ENCODE results near the gene GAK. TPM values are rescaled to one million over a fixed set of nuclear protein-coding genes. Genes with fewer than 3 reads are reported as not detected.

GAK gene
- total and polyA plus RNA-seq, 2 of the 4 experiments (the other 2 are of a cell fraction): 45.1 to 133 TPM

DNA sequence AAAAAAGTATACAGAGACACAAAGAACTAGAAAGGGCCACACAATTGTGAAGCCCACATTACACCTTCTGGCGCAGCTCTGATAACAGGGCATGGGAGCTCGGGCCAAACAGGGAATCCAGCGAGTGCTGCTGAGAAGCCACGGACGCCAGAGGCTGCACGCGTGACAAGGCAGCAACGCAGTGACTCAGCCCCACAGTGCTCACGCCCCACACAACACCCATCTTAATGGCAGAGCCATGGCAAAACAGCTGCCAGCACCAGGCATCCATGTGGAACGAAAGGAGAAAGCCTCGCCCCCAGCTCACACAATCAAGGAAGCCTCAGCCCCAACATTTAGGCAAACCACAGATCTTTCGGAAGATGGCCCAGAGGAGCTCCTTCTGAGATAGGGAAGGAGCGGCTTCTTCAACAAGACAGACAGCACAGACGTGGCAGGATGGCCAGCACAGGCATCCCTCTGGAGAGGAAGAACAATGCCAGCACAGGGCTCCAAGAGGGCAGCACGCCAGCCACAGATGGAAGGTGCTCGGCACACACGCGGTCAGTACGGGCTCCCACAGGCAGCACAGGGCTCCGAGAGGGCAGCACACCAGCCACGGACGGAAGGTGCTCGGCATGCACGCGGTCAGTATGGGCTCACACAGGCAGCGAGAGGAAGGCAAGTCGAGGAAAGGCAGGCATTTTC, 33.1 kb downstream of the GAK start:
- H3K27ac ChIP-seq (ENCODE audit: insufficient read depth, low read length): no peak overlapping the region
- no peaks in the 10 kb centered on the region for H3K27me3 ChIP-seq (ENCODE audit: control insufficient read depth, insufficient read depth, low read length)
- H2AK5ac ChIP-seq (ENCODE audit: low read depth, low read length): no peak overlapping the region
- intact Hi-C loops (cut with micrococcal nuclease): no loop called here
- BruUV-seq (replicated peaks): no TSS peak
- CTCF ChIA-PET: no interaction called here
- no peaks in the 10 kb centered on the region for H3K9me3 ChIP-seq (ENCODE audit: control insufficient read depth, insufficient read depth, low read length)
- H2BK20ac ChIP-seq (ENCODE audit: low read depth, low read length): no peak overlapping the region
- WGBS, 2 experiments (ENCODE audit: extremely low coverage in 2 of 2, insufficient read length in 1 of 2): 92% methylated on average over 24 of the region's 27 CpGs; no CpG with 5 or more reads in 1 of the 2 experiments
- no peak overlapping the region for H2AK9ac ChIP-seq (replicated peaks; ENCODE audit: low read depth, low read length, poor library complexity)
- no peak overlapping the region for H3K4me2 ChIP-seq (ENCODE audit: low read depth, low read length)
- H4K20me1 ChIP-seq (ENCODE audit: insufficient read depth, low read length): peaks cover 22% of the 10 kb centered on the region
- no peak for DNase-seq
- no peak overlapping the region for H4K8ac ChIP-seq (ENCODE audit: low read depth in 2 of 2, low read length in 2 of 2)
- POLR2A ChIA-PET (ENCODE audit: unreplicated experiment): no interaction called here
- H4K5ac ChIP-seq (ENCODE audit: low read depth, low read length): no peak overlapping the region
- H3K14ac ChIP-seq (replicated peaks; ENCODE audit: low read depth, low read length): no peak overlapping the region
- H3K23ac ChIP-seq (ENCODE audit: low read depth, low read length): no peak overlapping the region
- dilution Hi-C loops (cut with HindIII; ENCODE audit: low sequenced_read_pairs, unreplicated experiment): no loop called here
- H2BK15ac ChIP-seq (ENCODE audit: low read depth, low read length): no peak overlapping the region
- no peak overlapping the region for H2BK120ac ChIP-seq (ENCODE audit: low read depth, low read length)
- peaks cover 56% of the 10 kb centered on the region for H3K36me3 ChIP-seq (ENCODE audit: control insufficient read depth, insufficient read depth, low read length)
- H4K91ac ChIP-seq (ENCODE audit: insufficient read depth, low read depth, low read length): no peak overlapping the region
- TF ChIP-seq BHLHE40 (IDR thresholded peaks at IDR 0.05; ENCODE audit: low read depth, low read length): no peak
- TF ChIP-seq RCOR1 (IDR thresholded peaks at IDR 0.05; ENCODE audit: insufficient replicate concordance, low read length): no peak
- TF ChIP-seq, protein P1, sequence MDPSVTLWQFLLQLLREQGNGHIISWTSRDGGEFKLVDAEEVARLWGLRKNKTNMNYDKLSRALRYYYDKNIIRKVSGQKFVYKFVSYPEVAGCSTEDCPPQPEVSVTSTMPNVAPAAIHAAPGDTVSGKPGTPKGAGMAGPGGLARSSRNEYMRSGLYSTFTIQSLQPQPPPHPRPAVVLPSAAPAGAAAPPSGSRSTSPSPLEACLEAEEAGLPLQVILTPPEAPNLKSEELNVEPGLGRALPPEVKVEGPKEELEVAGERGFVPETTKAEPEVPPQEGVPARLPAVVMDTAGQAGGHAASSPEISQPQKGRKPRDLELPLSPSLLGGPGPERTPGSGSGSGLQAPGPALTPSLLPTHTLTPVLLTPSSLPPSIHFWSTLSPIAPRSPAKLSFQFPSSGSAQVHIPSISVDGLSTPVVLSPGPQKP (IDR thresholded peaks at IDR 0.05; ENCODE audit: borderline replicate concordance, low read depth, low read length): no peak
- no peak for TF ChIP-seq CEBPB (IDR thresholded peaks at IDR 0.05; ENCODE audit: low read depth, low read length)
- no peak for TF ChIP-seq CHD1 (IDR thresholded peaks at IDR 0.05; ENCODE audit: low read depth, low read length)
- TF ChIP-seq MXI1 (IDR thresholded peaks at IDR 0.05; ENCODE audit: borderline replicate concordance, low read depth, low read length): no peak
- no peak for TF ChIP-seq MAFK (IDR thresholded peaks at IDR 0.05; ENCODE audit: low read depth, low read length)
- no peak for TF ChIP-seq SMC3 (IDR thresholded peaks at IDR 0.05; ENCODE audit: low read depth, low read length)
- no peak for TF ChIP-seq RAD21 (IDR thresholded peaks at IDR 0.05; ENCODE audit: low read length)
- TF ChIP-seq, protein P2, sequence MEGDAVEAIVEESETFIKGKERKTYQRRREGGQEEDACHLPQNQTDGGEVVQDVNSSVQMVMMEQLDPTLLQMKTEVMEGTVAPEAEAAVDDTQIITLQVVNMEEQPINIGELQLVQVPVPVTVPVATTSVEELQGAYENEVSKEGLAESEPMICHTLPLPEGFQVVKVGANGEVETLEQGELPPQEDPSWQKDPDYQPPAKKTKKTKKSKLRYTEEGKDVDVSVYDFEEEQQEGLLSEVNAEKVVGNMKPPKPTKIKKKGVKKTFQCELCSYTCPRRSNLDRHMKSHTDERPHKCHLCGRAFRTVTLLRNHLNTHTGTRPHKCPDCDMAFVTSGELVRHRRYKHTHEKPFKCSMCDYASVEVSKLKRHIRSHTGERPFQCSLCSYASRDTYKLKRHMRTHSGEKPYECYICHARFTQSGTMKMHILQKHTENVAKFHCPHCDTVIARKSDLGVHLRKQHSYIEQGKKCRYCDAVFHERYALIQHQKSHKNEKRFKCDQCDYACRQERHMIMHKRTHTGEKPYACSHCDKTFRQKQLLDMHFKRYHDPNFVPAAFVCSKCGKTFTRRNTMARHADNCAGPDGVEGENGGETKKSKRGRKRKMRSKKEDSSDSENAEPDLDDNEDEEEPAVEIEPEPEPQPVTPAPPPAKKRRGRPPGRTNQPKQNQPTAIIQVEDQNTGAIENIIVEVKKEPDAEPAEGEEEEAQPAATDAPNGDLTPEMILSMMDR (conservative IDR thresholded peaks at IDR 0.05; ENCODE audit: low read depth, low read length): no peak
- no peak for TF ChIP-seq POLR2A (IDR thresholded peaks at IDR 0.05; ENCODE audit: low read depth, low read length)
- no peak for TF ChIP-seq RFX5 (IDR thresholded peaks at IDR 0.05; ENCODE audit: low read depth, low read length)
- TF ChIP-seq NFE2L2 (IDR thresholded peaks at IDR 0.05; ENCODE audit: low read depth, low read length): no peak
- TF ChIP-seq, protein P3, sequence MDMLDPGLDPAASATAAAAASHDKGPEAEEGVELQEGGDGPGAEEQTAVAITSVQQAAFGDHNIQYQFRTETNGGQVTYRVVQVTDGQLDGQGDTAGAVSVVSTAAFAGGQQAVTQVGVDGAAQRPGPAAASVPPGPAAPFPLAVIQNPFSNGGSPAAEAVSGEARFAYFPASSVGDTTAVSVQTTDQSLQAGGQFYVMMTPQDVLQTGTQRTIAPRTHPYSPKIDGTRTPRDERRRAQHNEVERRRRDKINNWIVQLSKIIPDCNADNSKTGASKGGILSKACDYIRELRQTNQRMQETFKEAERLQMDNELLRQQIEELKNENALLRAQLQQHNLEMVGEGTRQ (IDR thresholded peaks at IDR 0.05; ENCODE audit: low read depth, low read length): no peak
- TF ChIP-seq MAZ (IDR thresholded peaks at IDR 0.05; ENCODE audit: borderline replicate concordance, low read depth, low read length): no peak
- no peaks in the 10 kb centered on the region for H3K9me1 ChIP-seq (ENCODE audit: insufficient read depth, low read length)
- H3K4me3 ChIP-seq (ENCODE audit: insufficient read depth, low read depth, low read length): no peak overlapping the region
- H3K56ac ChIP-seq (ENCODE audit: extremely low read depth, insufficient read depth, low read length): no peak overlapping the region
- peaks cover 10 to 53% of the 10 kb centered on the region in 2 experiments; a peak in 2 of 4 replicates for H3K79me1 ChIP-seq (ENCODE audit: low read depth in 1 of 2, low read length in 2 of 2)
- H3K4me1 ChIP-seq (ENCODE audit: control insufficient read depth, insufficient read depth, low read length): no peaks in the 10 kb centered on the region
- no peak overlapping the region for H2AFZ ChIP-seq (replicated peaks; ENCODE audit: low read length, poor library complexity)
- in situ Hi-C loops (cut with MboI; ENCODE audit: low sequenced_read_pairs): no loop called here
- ATAC-seq (ENCODE audit: low read depth): no peak
- no peak overlapping the region for H3K18ac ChIP-seq (ENCODE audit: low read depth, low read length)
- no peak overlapping the region for H3K4ac ChIP-seq (ENCODE audit: low read depth, low read length)
- no peak overlapping the region for H3K9ac ChIP-seq (ENCODE audit: low read depth, low read length)
- H2BK5ac ChIP-seq (ENCODE audit: low read depth, low read length, poor library complexity, severe bottlenecking): no peak overlapping the region

Data from IMR-90 (cell line).